Chondrocyte (in vitro differentiated cells): Measurements from ENCODE around the gene SPOCK1. TPM values are rescaled to one million over a fixed set of nuclear protein-coding genes. Genes with fewer than 3 reads are reported as not detected.
A peak's percentile ranks its signal among the peaks of the same experiment; 100 is the strongest.
"Not testable (repeated sequence)": the region's sequence is repeated elsewhere in the genome, so short reads cannot be mapped to it uniquely, and the experiment has no call there.

Source experiments
- DNase-seq: peaks from one replicate; pipeline ENCODE4 v3.0.0; 2021; ENCODE audit warnings: mixed read lengths, low spot score
- H3K27ac Mint-ChIP-seq: one replicate; pipeline ENCODE4 v1.8.0; 2021; ENCODE audit warnings: mild to moderate bottlenecking, moderate library complexity, mixed read lengths; ENCODE audit not compliant: unreplicated experiment
- H3K27me3 Mint-ChIP-seq: 2 replicates; pipeline ENCODE4 v1.8.0; 2021; ENCODE audit warnings: low read depth, mixed read lengths
- H3K36me3 Mint-ChIP-seq: 2 replicates; pipeline ENCODE4 v1.8.0; 2021; ENCODE audit warnings: low read depth, mixed read lengths
- H3K4me1 Mint-ChIP-seq: 2 replicates; pipeline ENCODE4 v1.8.0; 2021; ENCODE audit warnings: low read depth, mild to moderate bottlenecking, mixed read lengths
- H3K4me3 Mint-ChIP-seq: one replicate; pipeline ENCODE4 v1.8.0; 2021; ENCODE audit warnings: mild to moderate bottlenecking, moderate library complexity, mixed read lengths; ENCODE audit not compliant: unreplicated experiment
- H3K9me3 Mint-ChIP-seq: 2 replicates; pipeline ENCODE4 v1.8.0; 2021; ENCODE audit warnings: low read depth, mixed read lengths
- CTCF ChIP-seq: fragments of 200-600 bp; sonication (generic); IDR thresholded peaks from 2 replicates; pipeline ENCODE4 v1.5.0; 2021; ENCODE audit warnings: antibody characterized with exemption, mild to moderate bottlenecking, moderate library complexity
- long read RNA-seq: library from polyadenylated mRNA; stranded (forward); transcript quantifications from one replicate; pipeline ENCODE4 v2.0.0, GENCODE V29; 2021
- total RNA-seq: library from RNA; stranded (reverse); gene quantifications from 3 replicates; pipeline ENCODE4 v1.2.1, GENCODE V29; 2021

Gene SPOCK1
- total RNA-seq = 125 to 201 TPM (median 127 TPM) in 3 replicates
- long read RNA-seq, full-length matches to known transcripts = 4 of 4 reads
- long read RNA-seq, partial matches to known transcripts = 0 of 4 reads
- long read RNA-seq, other reads (novel, unspliced or antisense) = 0 of 4 reads

GRCh38 chr5:137498736-137499505 is at the start of gene SPOCK1:
TSS of gene SPOCK1 (minus strand) at chr5:137499326.
- H3K9me3 Mint-ChIP-seq = no peaks in the 10 kb centered on the region
- DNase-seq = no peak
- H3K27ac Mint-ChIP-seq = no peak within 1 kb of the TSS
- H3K36me3 Mint-ChIP-seq = no peaks in the 10 kb centered on the region
- peak within 1 kb of the TSS; percentile 72 for H3K4me3 Mint-ChIP-seq
- H3K27me3 Mint-ChIP-seq = peaks cover 2% of the 10 kb centered on the region
- peak; percentile 79 for TF ChIP-seq CTCF
- peaks cover 19% of the 10 kb centered on the region for H3K4me1 Mint-ChIP-seq

GRCh38 chr5:137545956-137546355 is 46.8 kb upstream of the SPOCK1 start:
- no peaks in the 10 kb centered on the region for H3K4me1 Mint-ChIP-seq
- H3K9me3 Mint-ChIP-seq = peaks cover 13% of the 10 kb centered on the region
- no peak overlapping the region for H3K27ac Mint-ChIP-seq
- H3K4me3 Mint-ChIP-seq = no peak overlapping the region
- peaks cover 14% of the 10 kb centered on the region for H3K27me3 Mint-ChIP-seq
- no peak for TF ChIP-seq CTCF
- H3K36me3 Mint-ChIP-seq = peaks cover 7% of the 10 kb centered on the region
- DNase-seq = no peak

GRCh38 chr5:137535449-137535848 is 36.3 kb upstream of the SPOCK1 start:
- H3K4me3 Mint-ChIP-seq, H3K27ac Mint-ChIP-seq, DNase-seq, H3K4me1 Mint-ChIP-seq, H3K36me3 Mint-ChIP-seq: not testable (repeated sequence)
- H3K9me3 Mint-ChIP-seq = peaks cover 14% of the 10 kb centered on the region
- H3K27me3 Mint-ChIP-seq = peaks cover 15% of the 10 kb centered on the region

GRCh38 chr5:137533963-137534362 is 34.8 kb upstream of the SPOCK1 start:
- DNase-seq = no peak
- Mint-ChIP-seq H3K27ac (no peak overlapping the region), H3K36me3 (no peaks in the 10 kb centered on the region), H3K27me3 (peaks cover 9% of the 10 kb centered on the region), H3K4me3 (no peak overlapping the region), H3K9me3 (peaks cover 10% of the 10 kb centered on the region), H3K4me1 (no peaks in the 10 kb centered on the region)
- TF ChIP-seq CTCF = no peak

- Mint-ChIP-seq H3K36me3 (no peaks in the 10 kb centered on the region), H3K27me3 (peaks cover 15% of the 10 kb centered on the region), H3K4me1 (no peaks in the 10 kb centered on the region), H3K4me3 (no peak overlapping the region), H3K9me3 (peaks cover 10% of the 10 kb centered on the region), H3K27ac (no peak overlapping the region)
- no peak for DNase-seq
- TF ChIP-seq CTCF = no peak
These were observed 32.1 kb upstream of the SPOCK1 start for GRCh38 chr5:137531266-137531665.

GRCh38 chr5:137521246-137521645 is 22.1 kb upstream of the SPOCK1 start:
- Mint-ChIP-seq H3K36me3 (no peaks in the 10 kb centered on the region), H3K27me3 (peaks cover 22% of the 10 kb centered on the region), H3K4me3 (no peak overlapping the region), H3K9me3 (no peaks in the 10 kb centered on the region), H3K4me1 (peaks cover 11% of the 10 kb centered on the region), H3K27ac (no peak overlapping the region)
- DNase-seq = no peak
- TF ChIP-seq CTCF = no peak
